GM23338 (cell line): ENCODE measurements around the gene HSPBP1.

Experiments
- CREB1 ChIP-seq: fragments of 250-450 bp; sonication (Bioruptor Pico); IDR thresholded peaks from 2 replicates; pipeline ENCODE4 v1.5.0; 2020; ENCODE audit warnings: low read depth, mild to moderate bottlenecking, moderate library complexity
- CTCF ChIP-seq, 2 experiments: fragments of 200-600 bp in 1 of 2; sonication (generic) in 1 of 2; conservative IDR thresholded peaks; 2 replicates each; pipeline versions ENCODE4 v1.5.1 to v1.6.1; 2016 to 2017; ENCODE audit warnings: antibody characterized with exemption in 2 of 2, low read depth in 2 of 2, mild to moderate bottlenecking in 2 of 2, moderate library complexity in 1 of 2
- ETS1 ChIP-seq: IDR thresholded peaks from 2 replicates; pipeline ENCODE4 v1.6.1; 2016; ENCODE audit warnings: antibody characterized with exemption
- JUNB ChIP-seq: IDR thresholded peaks from one replicate; pipeline ENCODE4 v1.6.1; 2016; ENCODE audit warnings: antibody characterized with exemption; ENCODE audit not compliant: unreplicated experiment
- POLR2AphosphoS5 ChIP-seq: IDR thresholded peaks from 2 replicates; pipeline ENCODE4 v1.6.1; 2016; ENCODE audit warnings: antibody characterized with exemption, low read depth
- REST ChIP-seq: IDR thresholded peaks from one replicate; pipeline ENCODE4 v1.6.1; 2018; ENCODE audit warnings: antibody characterized with exemption; ENCODE audit not compliant: unreplicated experiment
- ZNF331 ChIP-seq: fragments of 250-450 bp; sonication (Bioruptor Pico); IDR thresholded peaks from 2 replicates; pipeline ENCODE4 v1.5.0; 2020; ENCODE audit warnings: low read depth, mild to moderate bottlenecking, moderate library complexity

- TF ChIP-seq CTCF (conservative IDR thresholded peaks at IDR 0.05; ENCODE audit: low read depth in 2 of 2), result no peak
- no peak for TF ChIP-seq CREB1 (CRISPR knock-in tag)
- TF ChIP-seq JUNB, result no peak
- TF ChIP-seq REST, result no peak
- no peak for TF ChIP-seq ZNF331 (CRISPR knock-in tag)
- TF ChIP-seq POLR2AphosphoS5, result no peak
- TF ChIP-seq ETS1, result no peak
Observed at GRCh38 chr19:55277494-55277893, 2.4 kb downstream of the HSPBP1 start.
